H1 (cell line): Measurements from ENCODE around the gene NLRP12. TPM values are rescaled to one million over a fixed set of nuclear protein-coding genes. Genes with fewer than 3 reads are reported as not detected.
A peak's percentile ranks its signal among the peaks of the same experiment; 100 is the strongest.

Experiments
- CTCF ChIA-PET: fragments of 300-600 bp; sonication (Branson Sonifier 250); formaldehyde crosslinking; loops from one replicate; lab custom pipeline; 2021; ENCODE audit not compliant: partially characterized antibody; lab: Charles Lee
- POLR2A ChIA-PET: fragments of 300-600 bp; sonication (Branson Sonifier 250); formaldehyde crosslinking; loops from one replicate; lab custom pipeline; 2021; ENCODE audit warnings: inconsistent platforms; ENCODE audit not compliant: partially characterized antibody; lab: Charles Lee
- DNase-seq, 2 experiments: peaks; one replicate each; pipeline versions ENCODE4 v3.0.0 to v3.0.0-alpha.2; 2010 to 2022; ENCODE audit warnings: low spot score in 2 of 2, low read depth in 1 of 2, mixed read lengths in 1 of 2
- FAIRE-seq: peaks from 2 replicates; lab custom pipeline; 2011; peaks lifted over from hg19 to GRCh38; lab: Jason Lieb, UNC
- H2AFZ ChIP-seq: 2 replicates; pipeline ENCODE4 v1.8.1; 2012; ENCODE audit warnings: low read length, inconsistent platforms
- H2AK5ac ChIP-seq: 2 replicates; pipeline ENCODE4 v1.6.1; 2013; ENCODE audit warnings: low read depth, low read length
- H2BK120ac ChIP-seq: replicated peaks from 2 replicates; pipeline ENCODE3; 2013; ENCODE audit warnings: low read depth, low read length, inconsistent platforms
- H2BK12ac ChIP-seq: 2 replicates; pipeline ENCODE4 v1.6.1; 2013; ENCODE audit warnings: low read depth, low read length
- H2BK15ac ChIP-seq: 2 replicates; pipeline ENCODE4 v1.6.1; 2013; ENCODE audit warnings: low read length
- H2BK20ac ChIP-seq: 2 replicates; pipeline ENCODE4 v1.6.1; 2013; ENCODE audit warnings: low read length
- H2BK5ac ChIP-seq: 2 replicates; pipeline ENCODE4 v1.6.1; 2013; ENCODE audit warnings: low read depth, low read length
- H3K14ac ChIP-seq: 2 replicates; pipeline ENCODE4 v1.6.1; 2013; ENCODE audit warnings: inconsistent platforms; ENCODE audit not compliant: insufficient read length
- H3K18ac ChIP-seq: 2 replicates; pipeline ENCODE4 v1.6.1; 2013; ENCODE audit warnings: low read length; ENCODE audit errors: extremely low read depth
- H3K23ac ChIP-seq: 2 replicates; pipeline ENCODE4 v1.6.1; 2013; ENCODE audit warnings: inconsistent platforms; ENCODE audit not compliant: insufficient read length
- H3K23me2 ChIP-seq: 2 replicates; pipeline ENCODE4 v1.6.1; 2013; ENCODE audit warnings: low read depth, low read length
- H3K27ac ChIP-seq: 2 replicates; pipeline ENCODE4 v1.6.1; 2011; ENCODE audit warnings: low read depth, low read length, inconsistent platforms
- H3K27me3 ChIP-seq, 4 experiments: replicated peaks in 1 of 4; 1 replicate in 1 of 4; 2 replicates in 3 of 4; pipeline versions ENCODE4 v1.6.1 to v1.8.1; 2011 to 2013; ENCODE audit warnings: low read length in 3 of 4, mild to moderate bottlenecking in 3 of 4, inconsistent platforms in 2 of 4, mixed read lengths in 2 of 4, moderate library complexity in 1 of 4; ENCODE audit not compliant: control insufficient read depth in 3 of 4, insufficient read depth in 3 of 4; ENCODE audit errors: extremely low read depth in 1 of 4
- H3K36me3 ChIP-seq, 4 experiments: 2 replicates each; pipeline versions ENCODE4 v1.6.1 to v1.8.1; 2011 to 2013; ENCODE audit warnings: mild to moderate bottlenecking in 4 of 4, low read length in 3 of 4, moderate library complexity in 2 of 4, control low read depth in 1 of 4, inconsistent platforms in 1 of 4; ENCODE audit not compliant: insufficient read depth in 4 of 4, control insufficient read depth in 2 of 4
- H3K4ac ChIP-seq: replicated peaks from 2 replicates; pipeline ENCODE3; 2013; ENCODE audit warnings: low read length, low read depth, mixed read lengths, inconsistent platforms; ENCODE audit not compliant: insufficient read length
- H3K4me1 ChIP-seq, 4 experiments: replicated peaks in 1 of 4; 1 replicate in 1 of 4; 2 replicates in 3 of 4; pipeline versions ENCODE4 v1.6.1 to v1.8.1; 2011 to 2013; ENCODE audit warnings: low read length in 3 of 4, inconsistent platforms in 2 of 4, mixed read lengths in 1 of 4; ENCODE audit not compliant: insufficient read depth in 4 of 4, control insufficient read depth in 3 of 4
- H3K4me2 ChIP-seq, 2 experiments: 2 replicates each; pipeline versions ENCODE4 v1.6.1 to v1.8.1; 2011 to 2013; ENCODE audit warnings: low read depth in 2 of 2, low read length in 2 of 2, control low read depth in 1 of 2, inconsistent platforms in 1 of 2, mild to moderate bottlenecking in 1 of 2; ENCODE audit not compliant: insufficient read depth in 1 of 2
- H3K4me3 ChIP-seq, 4 experiments: fragments of 200-600, 300-600 bp in 1 of 4; sonication (generic), shearing (Covaris generic), sonication (Bioruptor Twin) in 1 of 4; 2 replicates each; pipeline versions ENCODE4 v1.5.1 to v1.8.1; 2011 to 2016; ENCODE audit warnings: low read length in 4 of 4, low read depth in 3 of 4, control low read depth in 2 of 4, inconsistent platforms in 2 of 4, mild to moderate bottlenecking in 2 of 4, mixed read lengths in 1 of 4, moderate library complexity in 1 of 4; ENCODE audit not compliant: insufficient read depth in 2 of 4; ENCODE audit errors: extremely low read depth in 1 of 4
- H3K56ac ChIP-seq: replicated peaks from 2 replicates; pipeline ENCODE3; 2013; ENCODE audit warnings: low read depth, mild to moderate bottlenecking, mixed read lengths, low read length, inconsistent platforms; ENCODE audit not compliant: insufficient read length
- H3K79me1 ChIP-seq: 2 replicates; pipeline ENCODE4 v1.6.1; 2013; ENCODE audit warnings: low read depth, low read length, control low read depth
- H3K79me2 ChIP-seq, 2 experiments: 2 replicates each; pipeline versions ENCODE4 v1.6.1 to v1.8.1; 2012 to 2013; ENCODE audit warnings: low read length in 2 of 2, mild to moderate bottlenecking in 2 of 2, inconsistent platforms in 1 of 2; ENCODE audit not compliant: insufficient read depth in 2 of 2, control insufficient read depth in 1 of 2
- H3K9ac ChIP-seq, 4 experiments: replicated peaks in 1 of 4; 1 replicate in 1 of 4; 2 replicates in 3 of 4; pipeline versions ENCODE4 v1.6.1 to v1.8.1; 2011 to 2013; ENCODE audit warnings: low read depth in 3 of 4, low read length in 3 of 4, control low read depth in 2 of 4, mild to moderate bottlenecking in 2 of 4, moderate library complexity in 2 of 4, inconsistent platforms in 1 of 4; ENCODE audit errors: extremely low read depth in 1 of 4
- H3K9me3 ChIP-seq, 2 experiments: 2 replicates each; pipeline versions ENCODE4 v1.6.1 to v1.8.1; 2012 to 2013; ENCODE audit warnings: mild to moderate bottlenecking in 2 of 2, moderate library complexity in 2 of 2, control low read depth in 1 of 2, inconsistent platforms in 1 of 2, low read depth in 1 of 2, low read length in 1 of 2, mixed read lengths in 1 of 2; ENCODE audit not compliant: insufficient read depth in 2 of 2
- H4K20me1 ChIP-seq, 2 experiments: replicated peaks in 1 of 2; 2 replicates each; pipeline versions ENCODE3 to v1.8.1; 2011 to 2013; ENCODE audit warnings: inconsistent platforms in 2 of 2, low read length in 2 of 2, mild to moderate bottlenecking in 1 of 2; ENCODE audit not compliant: insufficient read depth in 2 of 2, control insufficient read depth in 1 of 2
- H4K5ac ChIP-seq: 2 replicates; pipeline ENCODE4 v1.6.1; 2013; ENCODE audit warnings: low read length, low read depth, mixed read lengths, inconsistent platforms; ENCODE audit not compliant: insufficient read length
- H4K8ac ChIP-seq: 2 replicates; pipeline ENCODE4 v1.8.0; 2013; ENCODE audit warnings: mild to moderate bottlenecking, moderate library complexity, low read length, inconsistent platforms; ENCODE audit not compliant: insufficient read depth; ENCODE audit errors: extremely low read depth
- H4K91ac ChIP-seq: replicated peaks from 2 replicates; pipeline ENCODE3; 2013; ENCODE audit warnings: low read length, mixed read lengths, inconsistent platforms; ENCODE audit not compliant: insufficient read length
- BACH1 ChIP-seq: IDR thresholded peaks from 2 replicates; pipeline ENCODE4 v1.6.1; 2012; ENCODE audit warnings: low read length, improper control_type of control experiment
- CEBPB ChIP-seq: IDR thresholded peaks from 2 replicates; pipeline ENCODE4 v1.6.1; 2012; ENCODE audit warnings: low read depth, low read length
- JUN ChIP-seq: IDR thresholded peaks from 2 replicates; pipeline ENCODE4 v1.6.1; 2011; ENCODE audit warnings: low read depth, mild to moderate bottlenecking, improper control_type of control experiment, low read length
- RBBP5 ChIP-seq: IDR thresholded peaks from 2 replicates; pipeline ENCODE4 v1.7.1; 2012; ENCODE audit warnings: low read depth, mild to moderate bottlenecking, inconsistent platforms, low read length, moderate library complexity, borderline replicate concordance
- TAF7 ChIP-seq: optimal IDR thresholded peaks from 2 replicates; pipeline ENCODE3; 2011; ENCODE audit warnings: low read depth, mild to moderate bottlenecking, inconsistent platforms, low read length, moderate library complexity, borderline replicate concordance
- TBP ChIP-seq: IDR thresholded peaks from 2 replicates; pipeline ENCODE4 v1.6.1; 2011; ENCODE audit warnings: low read depth, low read length, improper control_type of control experiment
- whole genome bisulfite sequencing, 2 experiments: shearing (Covaris generic) in 1 of 2; methylation state at CpG; one replicate each; pipeline versions ENCODE4 v1.1.6 to v1.1.7; 2013 to 2015; ENCODE audit warnings: low lambda C conversion rate in 2 of 2, mixed read lengths in 2 of 2, inconsistent platforms in 1 of 2, low coverage in 1 of 2, missing lambda C conversion rate in 1 of 2; ENCODE audit not compliant: insufficient replicate concordance in 2 of 2, insufficient coverage in 1 of 2, insufficient read length in 1 of 2; ENCODE audit errors: extremely low coverage in 1 of 2, missing lambda C conversion rate in 1 of 2; 5-methylcytosine and 5-hydroxymethylcytosine counted together
- polyA plus RNA-seq, 7 experiments: library from polyadenylated mRNA; depleted of rRNA in 3 of 7; stranded (reverse) in 5 of 7; unstranded in 2 of 7; fragments of >200 nt in 5 of 7; fragments of 200-250 nt in 2 of 7; gene quantifications; 1 replicate in 5 of 7; 2 replicates in 1 of 7; 4 replicates in 1 of 7; pipeline versions ENCODE4 v1.2.1 to v1.2.3, GENCODE V29; 2011 to 2013; ENCODE audit warnings: missing spikeins in 2 of 7, mixed read lengths in 2 of 7
- total RNA-seq: library from RNA; stranded (reverse); fragmentation: NEBNext Ultra II Directional; extraction: Animal tissue kit (Norgen Biotek cat#: 25700); gene quantifications from 2 replicates; pipeline ENCODE4 v1.2.1, GENCODE V29; 2021

NLRP12 gene
- total and polyA plus RNA-seq, 2 of the 8 experiments (the other 6 are each of a cell fraction or from before 2014, with no cell fraction given), result 1.0 to 1.8 TPM

DNA sequence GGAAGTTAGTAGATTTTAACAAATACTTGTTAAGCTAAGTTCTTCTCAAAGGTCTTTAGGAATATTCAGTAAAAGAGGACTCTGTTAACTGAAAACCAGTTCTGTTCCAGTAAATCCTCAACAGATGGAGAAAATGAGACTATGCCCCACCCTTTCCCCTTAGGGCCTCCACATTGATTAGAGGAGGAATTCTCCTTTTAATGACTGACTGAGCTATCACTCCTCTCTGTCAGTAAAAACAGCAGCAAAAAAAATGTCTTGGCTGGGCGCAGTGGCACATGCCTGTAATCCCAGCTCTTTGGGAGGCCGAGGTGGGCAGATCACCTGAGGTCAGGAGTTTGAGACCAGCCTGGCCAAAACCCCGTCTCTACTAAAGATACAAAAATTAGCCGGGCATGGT lies 50.1 kb downstream of the NLRP12 start:
- no peak overlapping the region for H4K8ac ChIP-seq
- no peak overlapping the region; the same call in 1 of the 2 replicates for H3K18ac ChIP-seq
- no peak overlapping the region for H3K4me2 ChIP-seq
- H3K9ac ChIP-seq, result no peak overlapping the region
- 87% methylated on average over 4 of the region's 4 CpGs; no CpG with 5 or more reads in 1 of the 2 experiments for WGBS, 2 experiments
- DNase-seq, result no peak
- H2BK5ac ChIP-seq, result peak overlapping the region; percentile 27; the same call in 1 of the 2 replicates
- H2AK5ac ChIP-seq, result no peak overlapping the region
- ChIA-PET POLR2A (interaction anchor here (0.9 to 3.8 kb wide), 7 partner anchors 9 to 206 kb away, joined by 3 to 31 read pairs (median 4); no protein-coding TSS in a partner anchor), CTCF (interaction anchor here (0.6 to 6.9 kb wide), 27 partner anchors 8 to 257 kb away, joined by 3 to 108 read pairs (median 3); partner anchors contain the start of gene NLRP12)
- no peaks in the 10 kb centered on the region for H3K79me1 ChIP-seq
- H2AFZ ChIP-seq, result no peak overlapping the region
- H4K5ac ChIP-seq, result no peak overlapping the region
- no peaks in the 10 kb centered on the region for H3K36me3 ChIP-seq
- no peak overlapping the region for H3K4me3 ChIP-seq
- H3K56ac ChIP-seq, result no peak overlapping the region
- no peak overlapping the region for H2BK120ac ChIP-seq
- H2BK20ac ChIP-seq, result no peak overlapping the region
- no peak overlapping the region for H3K27ac ChIP-seq
- H3K14ac ChIP-seq, result no peak overlapping the region
- H4K20me1 ChIP-seq, result no peaks in the 10 kb centered on the region
- no peaks in the 10 kb centered on the region for H3K27me3 ChIP-seq
- no peaks in the 10 kb centered on the region for H3K9me3 ChIP-seq
- H3K79me2 ChIP-seq, result no peaks in the 10 kb centered on the region
- no peaks in the 10 kb centered on the region for H3K23me2 ChIP-seq
- no peak overlapping the region for H3K4ac ChIP-seq
- H4K91ac ChIP-seq, result no peak overlapping the region
- no peak overlapping the region for H3K23ac ChIP-seq
- 0 out of 2 replicates have a peak overlapping the region, but pooled peaks have one; percentile 9 for H2BK12ac ChIP-seq
- no peak for FAIRE-seq
- TF ChIP-seq BACH1 (no peak), TAF7 (no peak), JUN (no peak), TBP (no peak), RBBP5 (no peak), CEBPB (no peak)
- peaks cover 0 to 13% (median 2%) of the 10 kb centered on the region in 4 experiments; a peak in 4 of 7 replicates for H3K4me1 ChIP-seq
- no peak overlapping the region for H2BK15ac ChIP-seq
